ENCODE results near the gene SLC9A1.
A peak's percentile ranks its signal among the peaks of the same experiment; 100 is the strongest.

SLC9A1 gene

GRCh38 chr1:27153927-27154358 lies 982 bp downstream of the SLC9A1 start:
- H3K27ac ChIP-seq, result peak overlapping the region; percentile 84 to 95 (median 91); a peak in 21 of 22 replicates
- TF ChIP-seq Cebpa-rat (IDR thresholded peaks at IDR 0.05), result no peak

GRCh38 chr1:27153549-27153886 lies 1.4 kb downstream of the SLC9A1 start:
- Histone ChIP-seq H3K36me3 (peaks cover 0 to 36% (median 5%) of the 10 kb centered on the region in 11 experiments; a peak in 12 of 22 replicates), H3K9me3 (replicated peaks in 1 of 11) (no peaks in the 10 kb centered on the region), H3K27me3 (no peaks in the 10 kb centered on the region), H3K9ac (peak overlapping the region; percentile 88 to 98 (median 96)), H3K4me1 (peaks cover 61 to 68% (median 66%) of the 10 kb centered on the region in 10 experiments), H3K4me3 (peak overlapping the region; percentile 76 to 94 (median 83)), H3K27ac (peak overlapping the region in 10 of 11 experiments; percentile 84 to 95 (median 91); a peak in 19 of 22 replicates), H4K20me1 (peaks cover 0 to 62% (median 58%) of the 10 kb centered on the region in 11 experiments; a peak in 21 of 22 replicates), H3K4me2 (peak overlapping the region; percentile 93 to 100 (median 99))
- TF ChIP-seq Cebpa-rat (IDR thresholded peaks at IDR 0.05), result no peak

More at GRCh38 chr1:27153927-27154358, 982 bp downstream of the SLC9A1 start:
- H4K20me1 ChIP-seq, result peaks cover 0 to 58% (median 54%) of the 10 kb centered on the region in 11 experiments; a peak in 21 of 22 replicates
- peak overlapping the region; percentile 76 to 94 (median 83) for H3K4me3 ChIP-seq
- peak overlapping the region; percentile 93 to 100 (median 99) for H3K4me2 ChIP-seq
- H3K4me1 ChIP-seq, result peaks cover 57 to 64% (median 62%) of the 10 kb centered on the region in 10 experiments
- H3K9me3 ChIP-seq (replicated peaks in 1 of 11), result no peaks in the 10 kb centered on the region
- H3K36me3 ChIP-seq, result peaks cover 0 to 32% (median 4%) of the 10 kb centered on the region in 11 experiments; a peak in 12 of 22 replicates
- H3K27me3 ChIP-seq, result no peaks in the 10 kb centered on the region
- peak overlapping the region; percentile 88 to 98 (median 96) for H3K9ac ChIP-seq

DNA sequence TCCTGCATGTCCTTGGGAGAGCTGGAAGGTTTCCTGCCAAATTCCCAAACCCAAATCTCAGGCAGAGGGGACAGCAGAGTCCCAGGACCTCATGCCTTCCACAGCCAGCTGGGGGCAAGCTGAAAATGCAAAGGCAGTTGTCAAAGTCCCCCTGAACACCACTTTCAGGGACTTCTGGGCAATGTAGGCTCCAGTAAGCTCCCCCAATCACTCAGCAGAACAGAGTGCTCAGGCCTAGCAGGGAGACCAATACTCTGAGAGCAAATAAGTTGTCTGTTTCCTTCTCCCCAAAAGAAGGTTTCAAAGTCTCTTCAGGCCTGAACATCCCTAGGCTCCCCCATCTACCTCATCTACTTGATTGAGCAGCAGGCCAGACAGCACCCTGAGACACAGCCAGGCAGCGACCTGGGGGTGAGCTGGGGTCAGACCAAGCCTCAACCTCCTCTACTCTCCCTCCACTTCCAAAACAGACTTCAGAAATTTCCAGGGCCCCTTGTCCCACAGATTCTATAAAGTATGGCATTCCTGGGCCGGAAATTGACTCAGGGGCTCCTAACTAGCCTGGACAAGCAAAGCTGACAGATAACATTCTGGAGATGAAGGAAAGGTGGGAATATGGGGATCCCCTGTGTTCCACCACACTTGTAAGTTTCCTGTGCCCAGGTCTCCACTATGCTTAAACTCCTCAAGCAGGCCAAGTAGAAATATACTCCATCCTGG lies 1.9 kb downstream of the SLC9A1 start:
- Histone ChIP-seq H3K27me3 (no peaks in the 10 kb centered on the region), H4K20me1 (peaks cover 0 to 67% (median 63%) of the 10 kb centered on the region in 11 experiments; a peak in 21 of 22 replicates), H3K27ac (peak overlapping the region in 10 of 11 experiments; percentile 84 to 95 (median 91); a peak in 19 of 22 replicates), H3K9me3 (replicated peaks in 1 of 11) (no peaks in the 10 kb centered on the region), H3K36me3 (peaks cover 0 to 42% (median 6%) of the 10 kb centered on the region in 11 experiments; a peak in 13 of 22 replicates), H3K4me3 (peak overlapping the region; percentile 76 to 94 (median 83)), H3K9ac (peak overlapping the region; percentile 88 to 98 (median 96)), H3K4me2 (peak overlapping the region; percentile 93 to 100 (median 99)), H3K4me1 (peaks cover 66 to 73% (median 71%) of the 10 kb centered on the region in 10 experiments)
- TF ChIP-seq Cebpa-rat (IDR thresholded peaks at IDR 0.05), result no peak

DNA sequence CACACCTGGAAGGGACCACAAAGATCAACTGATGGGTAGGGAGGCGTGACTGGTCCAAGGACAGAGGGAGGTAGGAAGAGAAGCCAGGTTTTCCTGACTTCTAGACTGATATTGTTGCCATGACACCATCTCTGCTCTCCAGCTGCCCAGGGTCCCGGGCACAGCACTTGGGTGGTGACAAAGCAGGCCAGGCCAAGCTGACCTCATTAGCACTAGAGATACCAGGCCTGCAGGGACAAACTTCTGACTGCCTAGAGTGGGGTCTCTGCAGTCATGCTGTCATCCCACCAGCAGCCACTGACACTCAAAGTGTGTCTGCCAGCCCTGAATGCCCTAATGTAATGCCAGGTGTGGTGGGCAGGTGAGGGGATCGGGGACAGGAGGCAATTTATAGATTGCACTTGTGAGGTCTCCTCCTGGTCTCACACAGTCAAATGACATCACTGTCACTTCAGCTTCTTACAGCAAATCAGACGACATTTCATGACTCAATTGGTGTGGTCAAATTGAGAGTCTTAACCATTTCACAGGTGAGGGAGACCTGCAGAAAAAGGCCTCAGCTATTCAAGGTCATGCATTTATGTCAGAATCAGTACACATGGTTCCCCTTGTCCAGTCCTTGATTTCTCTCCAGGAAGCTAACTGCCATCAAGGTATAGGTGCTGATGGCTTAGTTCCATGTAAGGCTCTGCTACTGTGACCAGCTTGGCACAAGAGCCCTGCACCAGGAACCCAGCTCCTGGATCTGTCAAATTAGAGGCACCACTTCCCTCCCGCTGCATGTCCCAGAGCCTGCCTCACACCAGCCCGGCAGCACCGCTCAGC lies 2.7 kb downstream of the SLC9A1 start:
- Histone ChIP-seq H3K9ac (peak overlapping the region; percentile 88 to 98 (median 96)), H3K4me1 (peaks cover 66 to 77% (median 73%) of the 10 kb centered on the region in 10 experiments), H3K4me3 (peak overlapping the region; percentile 76 to 94 (median 83); a peak in 19 of 20 replicates), H3K27ac (peak overlapping the region in 6 of 11 experiments; percentile 86 to 92 (median 91); a peak in 4 of 22 replicates), H4K20me1 (peaks cover 0 to 75% (median 70%) of the 10 kb centered on the region in 11 experiments; a peak in 21 of 22 replicates), H3K36me3 (peaks cover 0 to 47% (median 6%) of the 10 kb centered on the region in 11 experiments; a peak in 13 of 22 replicates), H3K9me3 (replicated peaks in 1 of 11) (no peaks in the 10 kb centered on the region), H3K27me3 (no peaks in the 10 kb centered on the region), H3K4me2 (peak overlapping the region; percentile 93 to 100 (median 99))
- TF ChIP-seq Cebpa-rat (IDR thresholded peaks at IDR 0.05), result no peak

DNA sequence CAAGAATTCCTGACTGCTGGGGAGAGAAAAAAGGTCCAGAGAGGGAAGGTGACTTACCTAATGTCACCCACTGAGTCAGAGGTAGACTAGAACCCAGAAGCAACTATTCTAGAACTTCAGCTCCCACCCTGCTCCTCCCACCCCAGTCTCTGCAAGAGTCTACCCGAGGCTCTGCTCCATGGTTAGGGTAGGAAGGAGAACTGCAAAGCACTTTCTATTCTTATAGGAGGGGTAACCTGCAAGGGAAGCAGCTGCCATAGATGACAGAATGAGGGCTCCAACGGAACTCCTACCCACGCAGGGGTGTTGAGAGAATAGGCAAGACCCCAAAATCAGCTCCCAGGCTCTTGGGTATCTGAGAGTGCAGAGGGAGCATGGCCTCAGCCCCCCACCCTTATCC lies 4.3 kb downstream of the SLC9A1 start:
- peaks cover 0 to 59% (median 13%) of the 10 kb centered on the region in 11 experiments; a peak in 15 of 22 replicates for H3K36me3 ChIP-seq
- H3K4me1 ChIP-seq, result peaks cover 68 to 84% (median 78%) of the 10 kb centered on the region in 10 experiments
- H3K9ac ChIP-seq, result 0 out of 22 replicates have a peak overlapping the region, but pooled peaks of 1 of the 11 experiments have one; percentile 9
- 0 out of 20 replicates have a peak overlapping the region, but pooled peaks of 1 of the 10 experiments have one; percentile 22 for H3K4me3 ChIP-seq
- no peak for TF ChIP-seq Cebpa-rat (IDR thresholded peaks at IDR 0.05)
- H3K27ac ChIP-seq, result no peak overlapping the region
- peaks cover 0 to 90% (median 84%) of the 10 kb centered on the region in 11 experiments; a peak in 21 of 22 replicates for H4K20me1 ChIP-seq
- no peaks in the 10 kb centered on the region for H3K9me3 ChIP-seq (replicated peaks in 1 of 11)
- no peaks in the 10 kb centered on the region for H3K27me3 ChIP-seq
- peak overlapping the region; percentile 36 to 100 (median 97); a peak in 20 of 22 replicates for H3K4me2 ChIP-seq

DNA sequence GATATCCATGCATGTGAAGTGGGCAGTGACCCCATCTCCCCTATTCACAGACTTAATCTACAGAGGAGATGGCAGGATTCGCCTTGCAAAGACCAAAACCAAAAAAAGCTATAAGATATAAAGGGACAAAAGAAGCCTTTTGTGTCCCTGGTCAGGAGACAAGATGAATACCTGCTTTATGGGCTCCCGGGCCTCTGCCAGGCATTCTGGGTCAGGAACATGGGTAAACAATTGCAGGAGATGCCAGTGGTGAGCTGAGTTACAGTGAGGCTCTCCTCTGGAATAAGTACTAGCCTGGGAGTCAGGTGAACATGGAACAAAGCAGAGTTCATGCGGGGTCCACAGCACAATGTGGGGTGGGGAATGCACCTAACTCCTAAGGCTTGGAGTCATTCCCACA lies 4.7 kb downstream of the SLC9A1 start:
- H3K4me2 ChIP-seq, result peak overlapping the region in 10 of 11 experiments; percentile 59 to 100 (median 96); a peak in 20 of 22 replicates
- H3K9me3 ChIP-seq (replicated peaks in 1 of 11), result no peaks in the 10 kb centered on the region
- TF ChIP-seq Cebpa-rat (IDR thresholded peaks at IDR 0.05), result no peak
- H4K20me1 ChIP-seq, result peaks cover 0 to 95% (median 88%) of the 10 kb centered on the region in 11 experiments; a peak in 21 of 22 replicates
- H3K4me3 ChIP-seq, result no peak overlapping the region
- H3K27me3 ChIP-seq, result no peaks in the 10 kb centered on the region
- H3K4me1 ChIP-seq, result peaks cover 69 to 84% (median 76%) of the 10 kb centered on the region in 10 experiments
- peak overlapping the region in 2 of 11 experiments; percentile 35 to 51; a peak in 2 of 22 replicates for H3K27ac ChIP-seq
- no peak overlapping the region; a peak in 1 of 22 replicates for H3K9ac ChIP-seq
- H3K36me3 ChIP-seq, result peaks cover 0 to 63% (median 14%) of the 10 kb centered on the region in 11 experiments; a peak in 16 of 22 replicates

DNA sequence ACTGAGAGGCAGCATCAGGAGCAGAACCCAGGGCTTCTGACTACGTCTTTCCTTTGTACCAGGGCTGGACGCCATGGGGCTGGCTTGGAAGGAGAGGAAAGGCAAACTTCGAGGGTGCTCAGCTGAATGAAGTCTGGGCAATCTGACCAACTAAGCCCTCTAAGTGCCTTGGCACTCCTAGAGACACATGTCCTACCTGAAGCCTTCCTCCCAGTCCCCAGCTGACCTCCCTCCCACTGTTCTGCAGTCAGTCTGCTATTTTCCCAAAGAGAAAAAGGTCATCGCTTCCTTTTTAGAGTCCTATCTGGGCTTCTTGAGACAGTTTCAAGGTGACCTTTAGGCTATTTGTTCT lies 5.2 kb downstream of the SLC9A1 start:
- peak overlapping the region in 1 of 11 experiments; percentile 6; a peak in 1 of 22 replicates for H3K9ac ChIP-seq
- peaks cover 0 to 99% (median 93%) of the 10 kb centered on the region in 11 experiments; a peak in 21 of 22 replicates for H4K20me1 ChIP-seq
- peaks cover 70 to 87% (median 77%) of the 10 kb centered on the region in 10 experiments for H3K4me1 ChIP-seq
- H3K4me2 ChIP-seq, result peak overlapping the region; percentile 57 to 100 (median 95)
- no peaks in the 10 kb centered on the region for H3K9me3 ChIP-seq (replicated peaks in 1 of 11)
- peaks cover 0 to 68% (median 17%) of the 10 kb centered on the region in 11 experiments; a peak in 16 of 22 replicates for H3K36me3 ChIP-seq
- peak overlapping the region in 2 of 11 experiments; percentile 35 to 51; a peak in 4 of 22 replicates for H3K27ac ChIP-seq
- TF ChIP-seq Cebpa-rat (IDR thresholded peaks at IDR 0.05), result no peak
- no peak overlapping the region for H3K4me3 ChIP-seq
- H3K27me3 ChIP-seq, result no peaks in the 10 kb centered on the region
